Keratinocyte (primary cell): ENCODE data around the gene FCRL3. TPM values are rescaled to one million over a fixed set of nuclear protein-coding genes. Genes with fewer than 3 reads are reported as not detected.

ENCODE experiments used
- DNase-seq: peaks from one replicate; pipeline ENCODE4 v3.0.0-alpha.2; 2011; ENCODE audit warnings: low read depth, missing footprints, low spot score
- FAIRE-seq: peaks from 2 replicates; lab custom pipeline; 2011; peaks lifted over from hg19 to GRCh38; lab: Jason Lieb, UNC
- H2AFZ ChIP-seq: 2 replicates; pipeline ENCODE4 v1.6.0; 2012; ENCODE audit warnings: low read length, control low read depth, inconsistent platforms; ENCODE audit not compliant: control insufficient read depth
- H3K27ac ChIP-seq: 2 replicates; pipeline ENCODE4 v1.5.1; 2011; ENCODE audit warnings: low read length; ENCODE audit not compliant: control insufficient read depth, insufficient read depth
- H3K27me3 ChIP-seq: 3 replicates; pipeline ENCODE4 v1.6.0; 2011; ENCODE audit warnings: low read length; ENCODE audit not compliant: control insufficient read depth, insufficient read depth; ENCODE audit errors: extremely low read depth
- H3K36me3 ChIP-seq, 2 experiments: 2 replicates in 1 of 2; 3 replicates in 1 of 2; pipeline ENCODE4 v1.5.1; 2011; ENCODE audit warnings: low read length in 2 of 2, mild to moderate bottlenecking in 1 of 2; ENCODE audit not compliant: control insufficient read depth in 2 of 2, insufficient read depth in 2 of 2; ENCODE audit errors: extremely low read depth in 1 of 2
- H3K4me1 ChIP-seq: 3 replicates; pipeline ENCODE4 v1.5.1; 2011; ENCODE audit warnings: low read length; ENCODE audit not compliant: control insufficient read depth, insufficient read depth; ENCODE audit errors: extremely low read depth
- H3K4me2 ChIP-seq: 3 replicates; pipeline ENCODE4 v1.6.0; 2011; ENCODE audit warnings: low read depth, low read length; ENCODE audit not compliant: control insufficient read depth, insufficient read depth; ENCODE audit errors: extremely low read depth
- H3K4me3 ChIP-seq, 3 experiments: fragments of 200-600 bp in 1 of 3; sonication (generic) in 1 of 3; 2 replicates in 2 of 3; 3 replicates in 1 of 3; pipeline ENCODE4 v1.5.1; 2011 to 2016; ENCODE audit warnings: low read length in 3 of 3, mild to moderate bottlenecking in 3 of 3, control low read depth in 2 of 3, inconsistent platforms in 1 of 3, low read depth in 1 of 3, mixed read lengths in 1 of 3, mixed run types in 1 of 3, moderate library complexity in 1 of 3; ENCODE audit not compliant: control insufficient read depth in 2 of 3, insufficient read depth in 2 of 3; ENCODE audit errors: extremely low read depth in 1 of 3
- H3K79me2 ChIP-seq: 2 replicates; pipeline ENCODE4 v1.6.0; 2012; ENCODE audit warnings: low read length; ENCODE audit not compliant: control insufficient read depth, insufficient read depth
- H3K9ac ChIP-seq: 3 replicates; pipeline ENCODE4 v1.6.0; 2011; ENCODE audit warnings: low read length; ENCODE audit not compliant: control insufficient read depth, insufficient read depth; ENCODE audit errors: extremely low read depth
- H3K9me1 ChIP-seq: 3 replicates; pipeline ENCODE4 v1.6.0; 2011; ENCODE audit warnings: low read length; ENCODE audit not compliant: control insufficient read depth, insufficient read depth; ENCODE audit errors: extremely low read depth
- H3K9me3 ChIP-seq: 2 replicates; pipeline ENCODE4 v1.5.1; 2012; ENCODE audit warnings: low read depth, low read length; ENCODE audit not compliant: control insufficient read depth
- H4K20me1 ChIP-seq: 3 replicates; pipeline ENCODE4 v1.6.0; 2011; ENCODE audit warnings: low read length; ENCODE audit not compliant: control insufficient read depth, insufficient read depth; ENCODE audit errors: extremely low read depth
- CTCF ChIP-seq, 3 experiments: IDR thresholded peaks in 1 of 3; conservative IDR thresholded peaks in 1 of 3; optimal IDR thresholded peaks in 1 of 3; 2 replicates in 2 of 3; 3 replicates in 1 of 3; pipeline versions ENCODE3 to v1.5.1; 2011; ENCODE audit warnings: low read length in 3 of 3, mild to moderate bottlenecking in 3 of 3, moderate library complexity in 2 of 3, control low read depth in 1 of 3, inconsistent platforms in 1 of 3; ENCODE audit not compliant: insufficient read depth in 2 of 3; ENCODE audit errors: extremely low read depth in 1 of 3
- EZH2 ChIP-seq: IDR thresholded peaks from one replicate; pipeline ENCODE4 v1.6.1; 2012; ENCODE audit warnings: inconsistent platforms, mild to moderate bottlenecking, low read length, moderate library complexity
- dilution Hi-C: fragments of 300-500 bp; cut with MboI; formaldehyde crosslinking; loops from one replicate; pipeline ENCODE4 v1.7.0; 2020; ENCODE audit warnings: low sequenced_read_pairs; ENCODE audit not compliant: extremely low pct_ligation_motif_present
- polyA plus RNA-seq, 5 experiments: library from polyadenylated mRNA; depleted of rRNA in 3 of 5; stranded (reverse) in 3 of 5; stranded (forward) in 1 of 5; unstranded in 1 of 5; fragments of >200 nt; gene quantifications; 1 replicate in 1 of 5; 2 replicates in 3 of 5; 3 replicates in 1 of 5; pipeline versions ENCODE4 v1.2.1 to v1.2.3, GENCODE V29; 2011 to 2012; ENCODE audit warnings: missing spikeins in 2 of 5, low read depth in 1 of 5, low replicate concordance in 1 of 5

FCRL3 gene
- polyA plus RNA-seq, 1 donor (not counting 4 experiments of a cell fraction or from before 2014, with no cell fraction given), result not detected

- Histone ChIP-seq H3K4me2 (no peak overlapping the region), H2AFZ (no peak overlapping the region), H3K9me3 (peaks cover 2% of the 10 kb centered on the region), H3K27me3 (no peaks in the 10 kb centered on the region), H3K4me3 (no peak overlapping the region), H3K4me1 (no peaks in the 10 kb centered on the region), H3K36me3 (no peaks in the 10 kb centered on the region), H3K9ac (no peak overlapping the region), H3K27ac (no peak overlapping the region), H4K20me1 (no peaks in the 10 kb centered on the region), H3K79me2 (no peaks in the 10 kb centered on the region), H3K9me1 (no peaks in the 10 kb centered on the region)
- dilution Hi-C loops, result no loop called here
- DNase-seq (no peak), FAIRE-seq (no peak)
- TF ChIP-seq EZH2, result no peak
- no peak for TF ChIP-seq CTCF (optimal IDR thresholded peaks at IDR 0.05 in 1 of 3, IDR thresholded peaks at IDR 0.05 in 1 of 3, conservative IDR thresholded peaks at IDR 0.05 in 1 of 3; ENCODE audit: extremely low read depth in 1 of 3, insufficient read depth in 2 of 3, low read length in 3 of 3)
Observed at GRCh38 chr1:157721985-157722384, 21.4 kb upstream of the FCRL3 start.

DNA sequence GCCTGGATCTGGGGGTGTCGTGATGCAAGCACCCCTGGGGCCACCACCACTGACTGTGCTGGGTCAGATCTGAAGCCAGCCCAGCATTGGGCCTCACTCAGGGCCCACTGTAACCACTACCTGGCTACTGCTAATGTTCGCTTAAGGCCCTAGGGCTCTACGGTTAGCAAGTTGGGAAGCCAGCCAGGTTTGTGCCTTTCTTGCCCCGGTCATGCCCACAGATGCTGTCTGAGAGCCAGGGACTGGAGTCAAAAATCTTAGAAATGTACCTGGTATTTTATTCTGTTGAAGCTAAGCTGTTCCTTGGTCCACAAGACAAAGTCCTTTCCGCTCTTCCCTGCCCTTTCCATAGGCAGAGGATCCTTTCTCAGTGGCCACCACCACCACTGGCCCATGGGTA lies 15.2 kb upstream of the FCRL3 start:
- TF ChIP-seq CTCF (optimal IDR thresholded peaks at IDR 0.05 in 1 of 3, IDR thresholded peaks at IDR 0.05 in 1 of 3, conservative IDR thresholded peaks at IDR 0.05 in 1 of 3; ENCODE audit: extremely low read depth in 1 of 3, insufficient read depth in 2 of 3, low read length in 3 of 3) (no peak), EZH2 (no peak)
- H3K4me3 ChIP-seq, result no peak overlapping the region
- dilution Hi-C loops, result no loop called here
- H3K36me3 ChIP-seq, result no peaks in the 10 kb centered on the region
- FAIRE-seq (no peak), DNase-seq (no peak)
- H3K9me1 ChIP-seq, result no peaks in the 10 kb centered on the region
- H3K9ac ChIP-seq, result no peak overlapping the region
- H2AFZ ChIP-seq, result no peak overlapping the region
- no peak overlapping the region for H3K27ac ChIP-seq
- H3K4me2 ChIP-seq, result no peak overlapping the region
- H4K20me1 ChIP-seq, result no peaks in the 10 kb centered on the region
- no peaks in the 10 kb centered on the region for H3K9me3 ChIP-seq
- no peaks in the 10 kb centered on the region for H3K27me3 ChIP-seq
- H3K79me2 ChIP-seq, result no peaks in the 10 kb centered on the region
- H3K4me1 ChIP-seq, result no peaks in the 10 kb centered on the region
